Liver (tissue), 9 donors: ENCODE measurements around the gene WNT3A. TPM values are rescaled to one million over a fixed set of nuclear protein-coding genes. Genes with fewer than 3 reads are reported as not detected.

Experiments used
- DNase-seq: peaks from one replicate; pipeline ENCODE4 v3.0.0-alpha.2; 2017; ENCODE audit warnings: low spot score
- H3K27ac ChIP-seq, 2 donors: one replicate each; pipeline ENCODE4 v1.7.0; 2013; ENCODE audit warnings: inconsistent platforms in 2 of 2, low read length in 2 of 2, control low read depth in 1 of 2, low read depth in 1 of 2, mild to moderate bottlenecking in 1 of 2
- H3K27me3 ChIP-seq, 4 donors: one replicate each; pipeline versions ENCODE4 v1.6.1 to v1.7.0; 2013; ENCODE audit warnings: low read length in 3 of 4, inconsistent platforms in 1 of 4, mild to moderate bottlenecking in 1 of 4, moderate library complexity in 1 of 4; ENCODE audit not compliant: control insufficient read depth in 4 of 4, insufficient read depth in 4 of 4
- H3K36me3 ChIP-seq, 4 donors: one replicate each; pipeline versions ENCODE4 v1.6.1 to v1.7.0; 2013; ENCODE audit warnings: low read length in 3 of 4, mild to moderate bottlenecking in 3 of 4, low read depth in 1 of 4, moderate library complexity in 1 of 4; ENCODE audit not compliant: control insufficient read depth in 4 of 4, insufficient read depth in 3 of 4
- H3K4me1 ChIP-seq, 4 donors: one replicate each; pipeline versions ENCODE4 v1.6.1 to v1.7.0; 2013; ENCODE audit warnings: low read length in 3 of 4, mild to moderate bottlenecking in 3 of 4, moderate library complexity in 1 of 4; ENCODE audit not compliant: control insufficient read depth in 4 of 4, insufficient read depth in 4 of 4
- H3K4me3 ChIP-seq, 3 donors: one replicate each; pipeline versions ENCODE4 v1.6.1 to v1.7.0; 2013; ENCODE audit warnings: low read length in 3 of 3, control low read depth in 1 of 3, low read depth in 1 of 3, mild to moderate bottlenecking in 1 of 3
- H3K9ac ChIP-seq, 2 donors: one replicate each; pipeline ENCODE4 v1.7.0; 2013; ENCODE audit warnings: low read length in 2 of 2, mild to moderate bottlenecking in 2 of 2, moderate library complexity in 2 of 2, control low read depth in 1 of 2, low read depth in 1 of 2
- H3K9me3 ChIP-seq, 4 donors: one replicate each; pipeline versions ENCODE4 v1.6.1 to v1.7.0; 2013; ENCODE audit warnings: low read length in 3 of 4; ENCODE audit not compliant: control insufficient read depth in 4 of 4
- ATF3 ChIP-seq: IDR thresholded peaks from 2 replicates; pipeline ENCODE4 v1.6.1; 2016; ENCODE audit warnings: antibody characterized with exemption
- CTCF ChIP-seq: fragments of 150-350 bp; IDR thresholded peaks from 2 replicates; pipeline ENCODE4 v1.5.1; 2017; ENCODE audit warnings: improper control_type of control experiment, low read depth, low read length; ENCODE audit not compliant: missing input control
- EGR1 ChIP-seq, 2 donors: IDR thresholded peaks; 2 replicates each; pipeline ENCODE4 v1.6.1; 2016 to 2018; ENCODE audit warnings: antibody characterized with exemption in 2 of 2, low read depth in 2 of 2
- FOXA1 ChIP-seq: IDR thresholded peaks from 2 replicates; pipeline ENCODE4 v1.6.1; 2016; ENCODE audit warnings: antibody characterized with exemption
- FOXA2 ChIP-seq: IDR thresholded peaks from 2 replicates; pipeline ENCODE4 v1.6.1; 2016; ENCODE audit warnings: antibody characterized with exemption
- GABPA ChIP-seq, 2 donors: IDR thresholded peaks in 1 of 2; conservative IDR thresholded peaks in 1 of 2; 2 replicates each; pipeline ENCODE4 v1.6.1; 2016; ENCODE audit warnings: antibody characterized with exemption in 2 of 2, mild to moderate bottlenecking in 1 of 2, moderate library complexity in 1 of 2
- HNF4G ChIP-seq: IDR thresholded peaks from 2 replicates; pipeline ENCODE4 v1.6.1; 2016; ENCODE audit warnings: antibody characterized with exemption
- JUND ChIP-seq, 2 donors: IDR thresholded peaks; 2 replicates each; pipeline ENCODE4 v1.6.1; 2016; ENCODE audit warnings: antibody characterized with exemption in 2 of 2
- MAX ChIP-seq: IDR thresholded peaks from 2 replicates; pipeline ENCODE4 v1.6.1; 2016; ENCODE audit warnings: antibody characterized with exemption
- NR2F2 ChIP-seq: IDR thresholded peaks from 2 replicates; pipeline ENCODE4 v1.6.1; 2016; ENCODE audit warnings: antibody characterized with exemption
- RAD21 ChIP-seq, 2 donors: IDR thresholded peaks; 2 replicates each; pipeline ENCODE4 v1.6.1; 2016; ENCODE audit warnings: antibody characterized with exemption in 2 of 2, mild to moderate bottlenecking in 2 of 2
- REST ChIP-seq: IDR thresholded peaks from 2 replicates; pipeline ENCODE4 v1.6.1; 2016; ENCODE audit warnings: antibody characterized with exemption, mild to moderate bottlenecking
- RXRA ChIP-seq, 2 donors: IDR thresholded peaks; 2 replicates each; pipeline ENCODE4 v1.6.1; 2017 to 2018; ENCODE audit warnings: antibody characterized with exemption in 2 of 2, mild to moderate bottlenecking in 1 of 2
- SP1 ChIP-seq: IDR thresholded peaks from 2 replicates; pipeline ENCODE4 v1.6.1; 2018; ENCODE audit warnings: antibody characterized with exemption, mild to moderate bottlenecking
- TAF1 ChIP-seq: conservative IDR thresholded peaks from 2 replicates; pipeline ENCODE4 v1.6.1; 2016; ENCODE audit warnings: antibody characterized with exemption, mild to moderate bottlenecking
- YY1 ChIP-seq: IDR thresholded peaks from 2 replicates; pipeline ENCODE4 v1.6.1; 2016; ENCODE audit warnings: antibody characterized with exemption, mild to moderate bottlenecking
- ZBTB33 ChIP-seq: IDR thresholded peaks from 2 replicates; pipeline ENCODE4 v1.6.1; 2016; ENCODE audit warnings: antibody characterized with exemption
- WGBS: extraction: QIAGEN DNeasy Blood & Tissue Kit; methylation state at CpG from one replicate; pipeline ENCODE4 v1.1.7; 2013; 5-methylcytosine and 5-hydroxymethylcytosine counted together
- polyA plus RNA-seq, 2 donors: library from polyadenylated mRNA; stranded (reverse) in 1 of 2; unstranded in 1 of 2; fragments of 200-250 nt in 1 of 2; fragments of >200 nt in 1 of 2; fragmentation: Nextera tagmentation in 1 of 2; extraction: Ambion mirVana in 1 of 2; gene quantifications; one replicate each; pipeline versions ENCODE4 v1.2.1 to v1.2.3, GENCODE V29; 2013 to 2015
- total RNA-seq, 2 donors: library from RNA; depleted of rRNA; stranded (reverse); fragments of >200 nt; gene quantifications; one replicate each; pipeline ENCODE4 v1.2.3, GENCODE V29; 2014
- donor health status: healthy.
- donor health status: healthy.
- donor health status: healthy.
- donor health status: healthy.
- donor health status: healthy.

The WNT3A gene
- total and polyA plus RNA-seq, 4 donors, result not detected

GRCh38 chr1:228008391-228009115 lies 1.8 kb downstream of the WNT3A start:
- no peak overlapping the region for H3K9ac ChIP-seq
- peaks cover 0 to 28% (median 4%) of the 10 kb centered on the region in 4 donors for H3K27me3 ChIP-seq
- peak; percentile 20 for DNase-seq
- TF ChIP-seq FOXA1, result no peak
- TF ChIP-seq REST, result no peak
- TF ChIP-seq ATF3, result no peak
- no peak for TF ChIP-seq SP1
- no peak for TF ChIP-seq RXRA (IDR thresholded peaks at IDR 0.05)
- no peak for TF ChIP-seq RAD21 (IDR thresholded peaks at IDR 0.05)
- no peak for TF ChIP-seq ZBTB33
- TF ChIP-seq FOXA2, result no peak
- TF ChIP-seq MAX, result no peak
- no peak for TF ChIP-seq TAF1
- TF ChIP-seq YY1, result no peak
- TF ChIP-seq NR2F2, result no peak
- TF ChIP-seq GABPA (IDR thresholded peaks at IDR 0.05 in 1 of 2, conservative IDR thresholded peaks at IDR 0.05 in 1 of 2), result no peak
- no peak for TF ChIP-seq JUND (IDR thresholded peaks at IDR 0.05)
- TF ChIP-seq HNF4G, result no peak
- TF ChIP-seq CTCF, result no peak
- TF ChIP-seq EGR1 (IDR thresholded peaks at IDR 0.05; ENCODE audit: low read depth in 2 of 2), result no peak
- no peaks in the 10 kb centered on the region for H3K36me3 ChIP-seq
- no peaks in the 10 kb centered on the region for H3K9me3 ChIP-seq
- H3K4me1 ChIP-seq, result peaks cover 0 to 17% (median 3%) of the 10 kb centered on the region in 4 donors
- H3K27ac ChIP-seq, result no peak overlapping the region
- no peak overlapping the region for H3K4me3 ChIP-seq
- 4% methylated on average over 52 of the region's 52 CpGs for WGBS
